ENCODE measurements around the gene TMEM82.

DNA sequence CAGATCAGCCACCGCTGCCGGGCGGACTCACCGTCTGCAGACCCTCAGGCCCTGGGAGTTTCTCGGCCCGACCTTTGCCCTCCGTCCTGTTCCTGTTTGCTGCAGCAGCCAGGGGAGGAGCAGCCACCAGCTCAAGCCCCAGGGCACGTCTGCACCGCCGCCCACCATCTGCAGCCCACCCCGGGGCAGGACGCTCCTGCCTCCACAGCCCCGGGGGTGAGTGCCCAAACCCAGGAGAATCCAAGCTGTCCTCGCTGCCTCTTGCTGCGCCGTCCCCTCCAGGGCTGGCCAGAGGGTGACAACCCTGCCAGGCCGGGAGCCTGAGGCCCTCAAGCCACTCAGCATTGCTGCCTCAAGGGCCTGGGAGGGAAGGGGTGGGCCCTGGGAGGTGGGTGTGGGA lies 7.4 kb upstream of the TMEM82 start:
- TF ChIP-seq, protein P1, sequence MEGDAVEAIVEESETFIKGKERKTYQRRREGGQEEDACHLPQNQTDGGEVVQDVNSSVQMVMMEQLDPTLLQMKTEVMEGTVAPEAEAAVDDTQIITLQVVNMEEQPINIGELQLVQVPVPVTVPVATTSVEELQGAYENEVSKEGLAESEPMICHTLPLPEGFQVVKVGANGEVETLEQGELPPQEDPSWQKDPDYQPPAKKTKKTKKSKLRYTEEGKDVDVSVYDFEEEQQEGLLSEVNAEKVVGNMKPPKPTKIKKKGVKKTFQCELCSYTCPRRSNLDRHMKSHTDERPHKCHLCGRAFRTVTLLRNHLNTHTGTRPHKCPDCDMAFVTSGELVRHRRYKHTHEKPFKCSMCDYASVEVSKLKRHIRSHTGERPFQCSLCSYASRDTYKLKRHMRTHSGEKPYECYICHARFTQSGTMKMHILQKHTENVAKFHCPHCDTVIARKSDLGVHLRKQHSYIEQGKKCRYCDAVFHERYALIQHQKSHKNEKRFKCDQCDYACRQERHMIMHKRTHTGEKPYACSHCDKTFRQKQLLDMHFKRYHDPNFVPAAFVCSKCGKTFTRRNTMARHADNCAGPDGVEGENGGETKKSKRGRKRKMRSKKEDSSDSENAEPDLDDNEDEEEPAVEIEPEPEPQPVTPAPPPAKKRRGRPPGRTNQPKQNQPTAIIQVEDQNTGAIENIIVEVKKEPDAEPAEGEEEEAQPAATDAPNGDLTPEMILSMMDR (IDR thresholded peaks at IDR 0.05; ENCODE audit: poor library complexity) = no peak
- TF ChIP-seq EZH2phosphoT487 (IDR thresholded peaks at IDR 0.05; ENCODE audit: low read depth, severe bottlenecking, unreplicated experiment) = no peak

All from hepatocyte (in vitro differentiated cells).